Smooth muscle cell (in vitro differentiated cells): ENCODE measurements around the gene MAP4. TPM values are rescaled to one million over a fixed set of nuclear protein-coding genes. Genes with fewer than 3 reads are reported as not detected.

Source experiments
- DNase-seq: peaks from one replicate; lab custom pipeline; 2025; ENCODE audit not compliant: unreplicated experiment; lab: John Stamatoyannopoulos, UW
- H2AFZ ChIP-seq: fragments of 200-600 bp; sonication (generic); 2 replicates; pipeline ENCODE4 v1.6.0; 2016; ENCODE audit warnings: antibody characterized with exemption, low read depth, mild to moderate bottlenecking
- H3F3A ChIP-seq: fragments of 200-600 bp; sonication (generic); 2 replicates; pipeline ENCODE4 v1.6.0; 2017; ENCODE audit warnings: antibody characterized with exemption, low read depth
- H3K27ac ChIP-seq: fragments of 200-600 bp; sonication (generic); 2 replicates; pipeline ENCODE4 v1.5.1; 2016; ENCODE audit warnings: low read depth, mild to moderate bottlenecking
- H3K27me3 ChIP-seq: fragments of 200-600 bp; sonication (generic); 2 replicates; pipeline ENCODE4 v1.6.1; 2016; ENCODE audit warnings: low read depth, mild to moderate bottlenecking
- H3K36me3 ChIP-seq: fragments of 200-600 bp; sonication (generic); 2 replicates; pipeline ENCODE4 v1.5.1; 2016; ENCODE audit warnings: low read depth
- H3K4me1 ChIP-seq: fragments of 200-600 bp; sonication (generic); 2 replicates; pipeline ENCODE4 v1.5.1; 2016; ENCODE audit warnings: low read depth
- H3K4me2 ChIP-seq: fragments of 200-600 bp; sonication (generic); 2 replicates; pipeline ENCODE4 v1.6.0; 2016; ENCODE audit warnings: mild to moderate bottlenecking
- H3K4me3 ChIP-seq: fragments of 200-600 bp; sonication (generic); 2 replicates; pipeline ENCODE4 v1.5.1; 2016; ENCODE audit warnings: mild to moderate bottlenecking
- H3K79me2 ChIP-seq: fragments of 200-600 bp; sonication (generic); 2 replicates; pipeline ENCODE4 v1.6.0; 2016; ENCODE audit warnings: low read depth, mild to moderate bottlenecking
- H3K9ac ChIP-seq: fragments of 200-600 bp; sonication (generic); 2 replicates; pipeline ENCODE4 v1.6.0; 2016; ENCODE audit warnings: low read depth
- H3K9me3 ChIP-seq: fragments of 200-600 bp; sonication (generic); replicated peaks from 2 replicates; pipeline ENCODE4 v1.5.1; 2016; ENCODE audit warnings: low read depth
- H4K20me1 ChIP-seq: fragments of 200-600 bp; sonication (generic); 2 replicates; pipeline ENCODE4 v1.6.0; 2016; ENCODE audit warnings: low read depth
- CTCF ChIP-seq: fragments of 200-600 bp; sonication (generic); IDR thresholded peaks from 2 replicates; pipeline ENCODE4 v1.5.1; 2017; ENCODE audit warnings: borderline replicate concordance, mild to moderate bottlenecking, antibody characterized with exemption; ENCODE audit not compliant: insufficient read depth, poor library complexity, severe bottlenecking
- WGBS: methylation state at CpG from one replicate; pipeline ENCODE4 v1.1.7; 2016; ENCODE audit warnings: low lambda C conversion rate; 5-methylcytosine and 5-hydroxymethylcytosine counted together
- polyA plus RNA-seq: library from polyadenylated mRNA; unstranded; fragments of >200 nt; fragmentation: Nextera tagmentation; extraction: Ambion mirVana; gene quantifications from 2 replicates; pipeline ENCODE4 v1.2.1, GENCODE V29; 2016
- total RNA-seq: library from RNA; depleted of rRNA; stranded (reverse); fragments of >200 nt; gene quantifications from 2 replicates; pipeline ENCODE4 v1.2.3, GENCODE V29; 2014

MAP4 gene
- total and polyA plus RNA-seq, 2 experiments from 2014 or later: 114 to 166 TPM

DNA sequence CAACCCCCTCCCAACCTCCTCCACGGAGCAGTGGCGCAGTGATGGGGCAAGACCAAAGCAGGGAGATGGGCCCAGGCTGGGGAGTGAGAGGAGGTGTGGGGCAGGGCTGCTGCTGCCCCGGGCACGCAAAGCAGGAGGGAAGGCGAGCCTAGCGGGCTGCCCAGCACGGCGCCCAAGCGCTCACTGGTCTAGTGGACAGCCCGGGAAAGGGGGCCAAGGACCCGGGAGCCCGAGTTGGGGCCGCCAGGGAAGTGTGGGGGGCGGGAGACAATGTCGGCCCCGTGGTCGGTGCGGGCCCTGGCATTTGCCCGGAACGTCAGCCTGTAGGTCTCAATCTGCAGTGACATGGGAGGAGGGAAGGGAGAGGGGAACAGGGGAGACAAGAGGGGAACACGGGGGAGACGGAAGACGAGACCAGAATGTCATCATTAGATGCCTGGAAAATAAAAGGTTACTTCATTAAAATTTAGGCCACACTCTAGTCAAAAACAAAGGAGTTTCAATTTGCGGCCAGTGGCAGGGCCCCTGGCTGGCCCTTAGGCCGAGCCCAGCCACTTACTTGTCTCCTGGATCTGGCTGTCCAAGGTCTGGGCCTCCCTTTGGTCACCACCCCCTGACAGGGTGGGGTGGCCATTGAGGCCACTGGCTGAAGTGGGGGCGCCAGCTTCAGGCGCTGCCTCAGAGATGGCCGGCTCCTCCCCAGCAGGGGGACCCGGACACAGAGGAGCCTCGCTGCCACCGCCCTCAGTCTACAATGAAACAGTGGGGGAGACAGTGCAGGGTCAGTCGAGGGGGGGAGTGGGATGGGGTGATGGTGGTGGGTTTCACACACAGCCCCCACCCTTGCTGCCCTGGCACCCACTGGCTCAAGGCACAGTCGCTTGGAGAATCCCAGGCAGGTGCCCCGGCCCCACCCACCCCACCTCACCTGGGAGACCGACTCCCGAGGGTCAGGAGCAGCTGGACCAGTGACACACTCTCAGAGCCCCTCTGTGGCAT, 163.3 kb downstream of the MAP4 start:
- no peak overlapping the region for H3K4me2 ChIP-seq
- H3F3A ChIP-seq: peaks cover 47% of the 10 kb centered on the region
- H3K27me3 ChIP-seq: no peaks in the 10 kb centered on the region
- no peaks in the 10 kb centered on the region for H3K36me3 ChIP-seq
- no peak overlapping the region for H3K27ac ChIP-seq
- H3K4me3 ChIP-seq: no peak overlapping the region
- peaks cover 36% of the 10 kb centered on the region for H4K20me1 ChIP-seq
- no peaks in the 10 kb centered on the region for H3K9me3 ChIP-seq
- H3K9ac ChIP-seq: no peak overlapping the region
- no peak for DNase-seq
- 98% methylated on average over 26 of the region's 36 CpGs for WGBS
- H3K4me1 ChIP-seq: no peaks in the 10 kb centered on the region
- TF ChIP-seq CTCF: no peak
- H3K79me2 ChIP-seq: no peaks in the 10 kb centered on the region
- H2AFZ ChIP-seq: no peak overlapping the region

DNA sequence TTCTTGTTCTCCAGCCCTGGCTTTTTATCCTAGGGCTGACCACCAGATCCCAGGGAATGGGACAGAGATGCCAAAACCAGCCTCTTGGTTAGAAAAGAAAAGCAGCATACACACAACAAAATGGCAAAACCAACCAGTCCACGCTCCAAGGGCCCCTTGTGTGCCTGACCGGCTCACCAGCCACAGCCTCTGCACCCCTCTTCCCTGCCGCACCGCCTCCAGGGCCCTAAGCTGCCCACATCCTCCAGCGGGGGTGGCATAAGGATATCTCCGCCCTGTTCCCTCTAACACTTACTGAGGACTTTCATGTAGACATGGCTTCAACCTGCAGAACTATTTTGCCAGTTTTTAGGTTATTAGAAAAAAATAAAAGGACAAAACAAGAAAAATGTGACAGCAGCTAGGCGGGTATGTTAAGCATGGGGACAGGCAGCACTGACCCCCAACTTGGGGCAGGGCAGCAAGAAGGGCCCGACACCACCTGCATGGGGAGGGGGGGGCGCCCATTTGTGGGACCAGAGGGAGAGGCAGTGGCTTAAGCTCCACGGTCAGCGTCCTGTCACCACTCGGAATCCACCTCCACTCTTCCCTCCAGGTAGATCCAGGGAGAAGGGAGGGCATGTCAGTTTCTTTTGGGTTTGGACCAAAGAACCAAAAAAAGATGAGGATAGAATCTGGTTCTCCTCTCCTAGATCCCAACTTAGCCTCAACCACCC, 164.2 kb downstream of the MAP4 start:
- peaks cover 47% of the 10 kb centered on the region for H3F3A ChIP-seq
- no peak overlapping the region for H3K9ac ChIP-seq
- peaks cover 39% of the 10 kb centered on the region for H4K20me1 ChIP-seq
- H2AFZ ChIP-seq: no peak overlapping the region
- H3K79me2 ChIP-seq: no peaks in the 10 kb centered on the region
- H3K9me3 ChIP-seq: no peaks in the 10 kb centered on the region
- WGBS: 97% methylated on average over 12 of the region's 12 CpGs
- DNase-seq: no peak
- no peaks in the 10 kb centered on the region for H3K4me1 ChIP-seq
- H3K27me3 ChIP-seq: no peaks in the 10 kb centered on the region
- H3K4me3 ChIP-seq: no peak overlapping the region
- no peak for TF ChIP-seq CTCF
- H3K36me3 ChIP-seq: no peaks in the 10 kb centered on the region
- H3K27ac ChIP-seq: no peak overlapping the region
- H3K4me2 ChIP-seq: no peak overlapping the region

- Histone ChIP-seq H3K9ac (no peak overlapping the region), H3K4me3 (no peak overlapping the region), H3K27ac (no peak overlapping the region), H3K36me3 (no peaks in the 10 kb centered on the region), H3K9me3 (no peaks in the 10 kb centered on the region), H3K27me3 (no peaks in the 10 kb centered on the region), H4K20me1 (peaks cover 42% of the 10 kb centered on the region), H2AFZ (no peak overlapping the region), H3K4me2 (no peak overlapping the region), H3K79me2 (no peaks in the 10 kb centered on the region), H3F3A (peaks cover 46% of the 10 kb centered on the region), H3K4me1 (no peaks in the 10 kb centered on the region)
- no peak for DNase-seq
- TF ChIP-seq CTCF: no peak
- WGBS: 90% methylated on average over 14 of the region's 14 CpGs
These were observed 165.4 kb downstream of the MAP4 start for GRCh38 chr3:47850564-47851410.
